ENCODE results near the gene GCAT. TPM values are rescaled to one million over a fixed set of nuclear protein-coding genes. Genes with fewer than 3 reads are reported as not detected.

Gene GCAT
- total and polyA plus RNA-seq, 10 of the 15 experiments (the other 5 are each of a cell fraction or from before 2014, with no cell fraction given): 0.95 to 34.3 (median 15.3) TPM

GRCh38 chr22:37806409-37807333 is 1.1 kb upstream of the GCAT start:
- H3K27me3 ChIP-seq (replicated peaks in 1 of 2; ENCODE audit: control insufficient read depth in 2 of 2, insufficient read depth in 2 of 2, low read length in 1 of 2): peaks cover 12 to 34% of the 10 kb centered on the region in 2 experiments
- no peak for FAIRE-seq
- 15% methylated on average over 19 of the region's 19 CpGs for WGBS (ENCODE audit: insufficient coverage, insufficient replicate concordance, low lambda C conversion rate, missing lambda C conversion rate)

More at GRCh38 chr22:37806409-37807333, 1.1 kb upstream of the GCAT start:
- H3K36me3 ChIP-seq (ENCODE audit: control insufficient read depth in 2 of 2, insufficient read depth in 2 of 2, low read length in 1 of 2): no peaks in the 10 kb centered on the region
- peak overlapping the region; percentile 88; the same call in 1 of the 2 replicates for H3K4me2 ChIP-seq (ENCODE audit: control insufficient read depth, insufficient read depth)
- no peaks in the 10 kb centered on the region for H4K20me1 ChIP-seq (ENCODE audit: control insufficient read depth, insufficient read depth)
- TF ChIP-seq SREBF1 (IDR thresholded peaks at IDR 0.05; ENCODE audit: low read length): no peak
- no peak for TF ChIP-seq HDAC6 (IDR thresholded peaks at IDR 0.05; ENCODE audit: unreplicated experiment)
- TF ChIP-seq CHD4 (IDR thresholded peaks at IDR 0.05): no peak
- no peak for TF ChIP-seq TBL1XR1 (IDR thresholded peaks at IDR 0.05; ENCODE audit: low read depth, low read length)
- TF ChIP-seq, protein P1, sequence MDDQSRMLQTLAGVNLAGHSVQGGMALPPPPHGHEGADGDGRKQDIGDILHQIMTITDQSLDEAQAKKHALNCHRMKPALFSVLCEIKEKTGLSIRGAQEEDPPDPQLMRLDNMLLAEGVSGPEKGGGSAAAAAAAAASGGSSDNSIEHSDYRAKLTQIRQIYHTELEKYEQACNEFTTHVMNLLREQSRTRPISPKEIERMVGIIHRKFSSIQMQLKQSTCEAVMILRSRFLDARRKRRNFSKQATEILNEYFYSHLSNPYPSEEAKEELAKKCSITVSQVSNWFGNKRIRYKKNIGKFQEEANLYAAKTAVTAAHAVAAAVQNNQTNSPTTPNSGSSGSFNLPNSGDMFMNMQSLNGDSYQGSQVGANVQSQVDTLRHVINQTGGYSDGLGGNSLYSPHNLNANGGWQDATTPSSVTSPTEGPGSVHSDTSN (IDR thresholded peaks at IDR 0.05; ENCODE audit: insufficient replicate concordance, low read depth, low read length): no peak
- TF ChIP-seq EZH2 (IDR thresholded peaks at IDR 0.05; ENCODE audit: borderline replicate concordance, control insufficient read depth, low read depth, low read length): 0 out of 2 replicates have a peak, but pooled peaks have one; percentile 47
- no peaks in the 10 kb centered on the region for H3K79me2 ChIP-seq (ENCODE audit: control insufficient read depth, insufficient read depth, low read length)
- BruUV-seq (replicated peaks): no TSS peak
- H3K9ac ChIP-seq (ENCODE audit: control insufficient read depth, insufficient read depth, low read length): no peak overlapping the region; the same call in 1 of the 2 replicates
- POLR2A ChIA-PET: interaction anchor here (1.0 to 1.7 kb wide), 5 partner anchors 37 to 173 kb away, joined by 3 to 7 read pairs (median 5); partner anchors contain the start of genes ANKRD54, C22orf23, NOL12 and POLR2F
- no peak for ATAC-seq
- H3K27ac ChIP-seq (ENCODE audit: control insufficient read depth, insufficient read depth): no peak overlapping the region
- no peaks in the 10 kb centered on the region; the same call in 2 of the 3 replicates for H3K9me3 ChIP-seq (replicated peaks; ENCODE audit: control insufficient read depth, insufficient read depth, low read length)
- H2AFZ ChIP-seq (ENCODE audit: control insufficient read depth, low read depth, low read length): no peak overlapping the region
- H3K4me3 ChIP-seq: no peak overlapping the region
- H3K4me1 ChIP-seq (ENCODE audit: control insufficient read depth, insufficient read depth, low read length): peaks cover 7% of the 10 kb centered on the region
- RAD21 ChIA-PET (ENCODE audit: unreplicated experiment): interaction anchor here (1.0 to 2.6 kb wide), 6 partner anchors 11 to 199 kb away, joined by 4 to 13 read pairs (median 4); partner anchors contain the start of genes ANKRD54, GGA1 and NOL12
- CTCF ChIA-PET: interaction anchor here (0.6 to 4.5 kb wide), 6 partner anchors 12 to 172 kb away, joined by 3 to 47 read pairs (median 4); no protein-coding TSS in a partner anchor
- in situ Hi-C loops (cut with MboI): no loop called here
- SMC1A ChIA-PET (ENCODE audit: uncharacterized antibody, unreplicated experiment): interaction anchor here (0.9 to 1.6 kb wide), 4 partner anchors 56 to 148 kb away, joined by 3 to 7 read pairs (median 3); partner anchors contain the start of gene PDXP
- DNase-seq (ENCODE audit: low read depth, low spot score): no peak
- intact Hi-C loops (cut with micrococcal nuclease; ENCODE audit: unreplicated experiment): no loop called here

Data from GM12878 (cell line).